Caki2 (cell line): Measurements from ENCODE around the gene EML4. TPM values are rescaled to one million over a fixed set of nuclear protein-coding genes. Genes with fewer than 3 reads are reported as not detected.
"Not testable (repeated sequence)": the region's sequence is repeated elsewhere in the genome, so short reads cannot be mapped to it uniquely, and the experiment has no call there.

Experiments
- DNase-seq: peaks from one replicate; pipeline ENCODE4 v3.0.0-alpha.2; 2015; ENCODE audit warnings: low read depth
- in situ Hi-C: cut with HindIII; loops from 2 replicates; pipeline ENCODE4 v1.10.0; 2016; ENCODE audit warnings: low sequenced_read_pairs, low pct_unique_long_range_greater_than_20kb, mixed read lengths
- total RNA-seq: library from RNA; depleted of rRNA; stranded (reverse); fragments of >200 nt; shearing (Covaris generic); gene quantifications from 2 replicates; pipeline ENCODE4 v1.2.3, GENCODE V29; 2014; ENCODE audit warnings: low replicate concordance; rRNA removed

Gene EML4
- total RNA-seq, 1 experiment from 2014 or later: 55.0 TPM

DNA sequence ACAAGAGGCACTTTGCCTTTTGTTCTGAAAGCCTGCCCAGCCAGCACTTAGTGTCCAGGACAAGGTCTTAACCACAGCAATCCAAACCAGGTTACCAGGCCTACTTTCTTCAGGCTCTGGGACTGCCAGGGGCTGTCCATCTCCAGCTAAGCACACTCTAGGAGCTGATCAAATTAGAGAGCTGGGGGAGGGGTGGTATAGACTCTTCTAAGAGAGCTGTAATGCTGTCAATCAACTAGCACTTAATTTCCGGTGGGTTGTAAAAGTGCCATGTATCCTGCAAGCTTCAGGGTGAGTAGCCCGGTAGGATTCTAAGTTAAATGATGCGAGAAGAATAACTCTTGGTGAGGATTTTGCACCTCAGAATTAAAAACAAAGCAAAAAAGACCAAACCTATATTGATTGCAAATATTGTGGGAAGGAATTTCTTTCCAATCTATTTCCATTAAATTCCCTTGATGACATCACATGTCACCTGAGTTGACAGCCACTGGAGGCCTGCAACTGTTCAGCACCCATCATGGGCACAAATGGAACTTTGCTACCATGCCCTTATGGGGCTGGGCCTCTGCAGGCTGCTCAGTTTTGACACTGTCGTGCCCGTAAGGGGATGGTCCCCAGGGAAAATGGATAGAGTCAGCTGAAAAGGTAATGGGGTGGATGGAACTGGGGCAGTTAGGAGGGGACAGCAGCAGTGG, 200.5 kb downstream of the EML4 start:
- no peak for DNase-seq
- in situ Hi-C loops: no loop called here

DNA sequence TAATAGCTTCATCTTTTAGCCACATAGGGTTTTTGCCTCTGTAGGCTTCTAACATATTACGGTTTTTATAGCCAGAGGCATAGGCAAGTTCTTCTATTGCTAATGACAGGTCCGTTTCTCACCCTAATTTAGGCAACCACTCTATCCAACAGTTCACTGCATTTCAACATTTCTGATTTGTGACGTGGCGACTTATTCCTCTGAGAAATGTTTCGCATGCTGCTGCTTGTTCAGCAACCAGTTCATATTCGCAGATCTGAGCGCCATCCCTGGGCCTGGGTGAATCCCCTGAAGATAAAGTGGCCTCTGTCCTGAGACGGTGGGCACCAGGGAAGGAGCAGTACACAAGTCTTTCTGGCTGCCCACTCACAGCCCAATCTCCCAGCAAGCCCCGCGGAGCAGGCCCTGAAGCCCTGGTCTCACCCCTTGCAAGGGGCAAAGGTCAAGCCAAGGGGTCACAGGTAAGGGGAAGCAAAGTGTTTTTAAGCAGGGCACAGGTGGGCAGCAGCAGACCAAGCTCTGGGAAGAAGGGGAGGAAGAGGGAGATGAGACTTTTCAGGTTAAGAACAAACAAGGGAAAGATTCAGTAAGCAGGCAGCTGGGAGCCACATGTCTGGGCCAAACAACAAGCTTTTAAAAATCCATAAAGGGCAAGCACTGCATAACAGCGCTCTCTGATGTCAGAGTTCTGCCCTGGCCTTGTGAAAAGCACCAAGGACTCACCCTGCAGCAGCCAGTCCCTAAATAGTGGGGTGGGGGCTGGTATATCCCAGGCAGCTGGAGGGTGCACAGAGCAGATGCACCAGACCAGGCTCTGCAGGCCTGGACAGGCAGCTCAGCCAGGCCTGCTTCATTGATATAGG, 202.7 kb downstream of the EML4 start:
- no peak for DNase-seq
- in situ Hi-C loops: no loop called here

DNA sequence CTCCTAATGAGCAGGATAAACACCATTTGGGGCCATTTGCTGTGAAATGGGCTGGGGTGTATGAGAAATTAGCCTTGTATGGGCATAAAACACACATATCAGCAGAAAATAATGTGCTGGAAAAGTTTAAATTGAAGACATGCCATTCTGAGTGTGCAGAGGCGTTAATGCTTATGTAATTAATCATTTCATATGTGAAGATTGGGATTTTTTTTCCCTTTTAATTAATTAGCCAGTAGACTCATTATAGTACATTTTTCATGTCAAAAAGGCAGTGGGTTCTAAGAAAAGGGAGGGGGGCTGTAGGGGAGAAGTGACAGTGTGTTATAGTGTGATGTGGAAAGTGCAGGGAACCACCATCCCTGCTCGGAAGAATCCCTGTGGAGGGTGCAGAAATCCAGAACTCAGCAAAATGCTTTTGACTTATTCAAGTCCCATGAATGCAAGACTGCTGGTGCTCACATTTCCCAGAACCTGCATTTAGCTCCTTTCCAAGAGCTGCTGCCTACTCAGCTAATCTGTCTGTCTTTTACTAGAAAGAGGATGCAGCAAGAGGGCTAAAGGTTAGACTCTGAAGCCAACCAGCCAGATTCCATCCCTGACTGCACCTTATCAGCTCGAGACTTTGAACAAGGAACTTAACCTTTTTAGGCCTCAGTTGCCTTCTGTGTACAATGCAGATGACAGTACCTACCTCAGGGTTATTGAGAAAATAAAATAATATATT, 203.5 kb downstream of the EML4 start:
- no peak for DNase-seq
- in situ Hi-C loops: no loop called here

DNA sequence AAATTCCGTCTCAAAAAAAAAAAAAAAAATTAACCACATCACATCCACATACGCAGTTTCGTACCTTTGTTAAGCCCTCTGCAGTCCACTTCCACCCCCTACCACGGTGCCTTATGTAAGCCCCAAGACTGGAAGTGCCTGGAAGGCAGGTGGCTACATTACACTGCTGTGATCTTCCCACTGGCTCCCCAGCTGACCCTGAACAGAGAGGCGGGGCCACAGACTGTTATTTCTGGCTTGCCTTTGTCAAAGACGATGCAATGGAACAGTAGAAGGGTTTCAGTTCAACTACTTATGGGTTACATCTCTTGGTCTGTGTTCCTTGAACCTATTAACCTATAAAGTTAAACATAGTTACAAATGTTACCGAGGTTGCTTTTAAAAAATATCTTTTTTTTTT, 207.6 kb downstream of the EML4 start:
- no peak for DNase-seq
- in situ Hi-C loops: no loop called here

DNA sequence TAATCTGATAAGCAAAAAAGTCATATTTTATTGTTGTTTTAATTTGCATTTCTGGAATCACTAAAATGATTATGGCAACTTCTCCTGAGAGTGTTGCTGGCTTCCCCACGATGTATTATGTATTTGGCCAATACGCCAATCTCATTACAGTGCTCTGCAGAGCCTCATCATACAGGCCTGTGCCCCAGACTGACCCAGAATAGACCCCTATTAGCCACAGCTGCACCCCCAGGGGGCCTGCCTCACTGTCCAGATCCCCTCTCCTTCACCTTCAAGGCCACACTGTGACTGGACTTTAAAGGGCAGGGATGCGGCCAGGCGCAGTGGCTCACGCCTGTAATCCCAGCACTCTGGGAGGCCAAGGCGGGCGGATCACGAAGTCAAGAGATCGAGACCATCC, 209.3 kb downstream of the EML4 start:
- in situ Hi-C loops: no loop called here
- no peak for DNase-seq

DNA sequence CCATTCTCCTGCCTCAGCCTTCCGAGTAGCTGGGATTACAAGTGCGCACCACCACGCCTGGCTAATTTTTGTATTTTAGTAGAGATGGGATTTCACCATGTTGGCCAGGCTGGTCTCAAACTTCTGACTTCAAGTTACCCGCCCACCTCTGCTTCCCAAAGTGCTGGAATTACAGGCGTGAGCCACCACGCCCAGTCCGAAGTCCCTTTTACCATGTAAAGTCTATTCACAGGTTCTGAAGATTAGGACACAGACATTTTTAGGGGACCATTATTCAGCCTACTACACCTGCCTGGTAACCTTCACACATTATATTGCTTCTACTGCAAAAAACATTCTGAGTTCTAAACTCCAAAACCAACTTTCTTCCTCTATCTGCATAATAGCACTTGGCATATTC, 210.9 kb downstream of the EML4 start:
- in situ Hi-C loops: not testable (repeated sequence)

DNA sequence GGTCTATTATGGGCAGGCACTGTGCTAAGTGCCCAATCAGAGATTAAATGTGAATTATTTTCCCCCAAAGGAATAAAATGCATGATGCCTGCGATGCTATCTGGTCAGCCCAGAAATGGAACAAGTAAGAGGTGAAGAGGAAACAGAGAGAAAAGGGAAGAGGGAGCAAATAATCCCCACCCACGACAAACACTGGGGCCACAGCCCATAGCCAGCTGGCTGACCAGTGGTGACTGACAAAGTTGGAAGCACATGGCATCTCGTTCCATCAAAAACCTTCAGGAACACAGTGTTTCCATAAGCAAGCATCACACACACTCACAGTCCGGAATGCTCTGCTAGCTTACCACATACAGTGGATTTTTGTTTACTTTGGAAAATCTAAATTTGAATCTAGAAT, 213.0 kb downstream of the EML4 start:
- DNase-seq: no peak
- in situ Hi-C loops: no loop called here

More for the DNA sequence above, 210.9 kb downstream of the EML4 start:
- not testable (repeated sequence) for DNase-seq

Other genes starting within 250 kb of the EML4 start
- gene PKDCC, start 121.3 kb upstream of the EML4 start, total RNA-seq: 1.6 and 2.1 TPM in 2 replicates
- 202 and 216 TPM in 2 replicates for gene COX7A2L, start 191.9 kb downstream of the EML4 start, total RNA-seq